GOT3 (cell line): ENCODE measurements around the gene TMEM225B.
"Not testable (repeated sequence)": the region's sequence is repeated elsewhere in the genome, so short reads cannot be mapped to it uniquely, and the experiment has no call there.

Experiments
- DNase-seq: peaks from one replicate; lab custom pipeline; 2025; ENCODE audit warnings: mixed read lengths; lab: John Stamatoyannopoulos, UW

Gene TMEM225B

GRCh38 chr7:99623091-99623693 is 25.1 kb downstream of the TMEM225B start:
- DNase-seq = no peak

- no peak for DNase-seq
Measured at GRCh38 chr7:99623702-99624447, 25.8 kb downstream of the TMEM225B start.

GRCh38 chr7:99624484-99624883 is 26.4 kb downstream of the TMEM225B start:
- no peak for DNase-seq

GRCh38 chr7:99625321-99625720 is 27.3 kb downstream of the TMEM225B start:
- DNase-seq = no peak

- DNase-seq = no peak
Measured at GRCh38 chr7:99625961-99626360, 27.9 kb downstream of the TMEM225B start.

- DNase-seq = no peak
Measured at GRCh38 chr7:99626661-99627060, 28.6 kb downstream of the TMEM225B start.

GRCh38 chr7:99627513-99627912 is 29.4 kb downstream of the TMEM225B start:
- DNase-seq = no peak

- no peak for DNase-seq
Measured at GRCh38 chr7:99628471-99629465, 30.7 kb downstream of the TMEM225B start.

- DNase-seq = no peak
Measured at GRCh38 chr7:99629643-99630042, 31.6 kb downstream of the TMEM225B start.

GRCh38 chr7:99631295-99632109 is 33.4 kb downstream of the TMEM225B start:
- DNase-seq = no peak

- DNase-seq = not testable (repeated sequence)
Measured at GRCh38 chr7:99637414-99637813, 39.3 kb downstream of the TMEM225B start.

- no peak for DNase-seq
Measured at GRCh38 chr7:99638731-99639130, 40.7 kb downstream of the TMEM225B start.

GRCh38 chr7:99639267-99639666 is 41.2 kb downstream of the TMEM225B start:
- DNase-seq = no peak

GRCh38 chr7:99642027-99642426 is 44.0 kb downstream of the TMEM225B start:
- DNase-seq = no peak

- no peak for DNase-seq
Measured at GRCh38 chr7:99643464-99643863, 45.4 kb downstream of the TMEM225B start.

GRCh38 chr7:99644431-99644830 is 46.4 kb downstream of the TMEM225B start:
- DNase-seq = no peak

- no peak for DNase-seq
Measured at GRCh38 chr7:99645590-99645989, 47.5 kb downstream of the TMEM225B start.

GRCh38 chr7:99648843-99649242 is 50.8 kb downstream of the TMEM225B start:
- no peak for DNase-seq

GRCh38 chr7:99651290-99651689 is 53.2 kb downstream of the TMEM225B start:
- DNase-seq = no peak

- DNase-seq = no peak
Measured at GRCh38 chr7:99652671-99653070, 54.6 kb downstream of the TMEM225B start.

GRCh38 chr7:99653269-99653668 is 55.2 kb downstream of the TMEM225B start:
- DNase-seq = not testable (repeated sequence)

- no peak for DNase-seq
Measured at GRCh38 chr7:99653754-99654153, 55.7 kb downstream of the TMEM225B start.
